ENCODE measurements around the gene CMC2.

The CMC2 gene

DNA sequence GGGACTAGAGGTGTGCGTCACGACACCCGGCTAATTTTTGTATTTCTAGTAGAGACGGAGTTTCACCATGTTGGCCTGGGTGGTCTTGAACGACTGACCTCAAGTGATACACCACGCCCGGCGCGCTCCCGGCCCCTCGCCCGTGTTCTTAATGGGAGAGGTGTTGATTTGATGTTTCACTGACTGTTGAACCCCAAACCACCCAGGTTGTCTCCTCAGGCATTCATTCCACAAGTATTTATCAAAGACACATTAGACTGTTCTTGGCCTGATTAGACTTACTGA lies 1.8 kb upstream of the CMC2 start:
- ATAC-seq (no peak), DNase-seq (ENCODE audit: low spot score in 2 of 2) (no peak)
- Mint-ChIP-seq H3K36me3 (peaks cover 61% of the 10 kb centered on the region), H3K4me3 (peak overlapping the region; percentile 94), H3K4me1 (peaks cover 31% of the 10 kb centered on the region), H3K27ac (peak overlapping the region; percentile 100), H3K9me3 (no peaks in the 10 kb centered on the region)

DNA sequence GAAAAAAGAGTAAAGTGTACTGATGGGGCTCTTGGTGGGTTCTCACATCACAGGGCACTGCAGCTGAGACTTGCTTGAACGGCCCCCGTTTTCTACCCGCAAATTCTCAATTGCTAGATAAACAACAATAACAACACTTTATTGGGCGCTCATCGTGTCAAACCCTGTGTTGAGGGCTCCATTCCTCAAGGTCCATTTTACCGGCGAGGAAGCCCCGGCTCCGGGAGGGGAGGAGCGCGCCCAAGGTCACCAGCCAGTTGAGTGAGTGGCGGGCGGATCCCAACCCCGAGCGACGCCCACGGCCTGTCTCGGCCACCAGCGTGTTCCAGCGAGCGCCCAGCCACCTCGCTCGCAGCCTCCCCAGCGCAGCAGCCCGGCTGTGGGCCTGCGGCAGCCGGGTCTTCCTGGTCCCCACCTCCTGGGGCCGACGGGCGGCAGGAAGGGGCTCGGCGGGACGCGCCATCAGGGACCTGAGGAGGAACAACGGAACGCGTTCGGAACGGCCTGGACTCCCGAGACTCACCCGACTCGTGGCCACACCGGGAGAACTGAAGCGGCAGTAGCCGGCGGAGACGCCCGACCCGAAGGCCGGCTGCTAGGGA lies 373 bp downstream of the CMC2 start:
- DNase-seq (ENCODE audit: low spot score in 2 of 2) (no peak), ATAC-seq (peak; percentile 60)
- H3K4me1 Mint-ChIP-seq, result peaks cover 51% of the 10 kb centered on the region
- H3K9me3 Mint-ChIP-seq, result no peaks in the 10 kb centered on the region
- peaks cover 43% of the 10 kb centered on the region for H3K36me3 Mint-ChIP-seq
- H3K27ac Mint-ChIP-seq, result peak overlapping the region; percentile 100
- peak overlapping the region; percentile 94 for H3K4me3 Mint-ChIP-seq

DNA sequence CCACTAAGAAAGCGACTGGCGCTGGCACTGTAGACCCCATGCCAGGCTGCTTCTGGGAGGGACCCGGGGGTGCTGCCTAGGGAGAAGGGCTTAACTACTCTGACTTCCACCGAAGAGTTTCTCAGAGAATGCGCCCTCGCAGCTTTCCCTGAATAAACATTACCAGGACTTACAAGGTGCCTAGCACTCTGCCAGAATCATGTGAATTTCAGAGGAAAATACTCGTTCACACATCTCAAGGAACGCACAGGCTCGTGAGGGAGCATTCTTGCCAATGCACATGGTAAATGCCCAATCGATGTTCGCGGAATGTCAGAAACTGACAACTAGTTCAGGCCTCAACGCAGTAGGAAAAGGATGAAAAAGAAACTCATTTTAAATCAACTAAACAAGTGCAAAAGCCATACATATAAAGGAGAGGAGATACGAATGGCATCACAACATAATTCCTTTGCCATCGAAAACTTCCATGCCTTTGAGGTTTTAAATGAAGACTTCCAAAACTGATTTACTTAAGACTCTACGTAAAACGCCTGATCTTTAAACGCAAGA lies 999 bp downstream of the CMC2 start:
- Mint-ChIP-seq H3K9me3 (no peaks in the 10 kb centered on the region), H3K36me3 (peaks cover 37% of the 10 kb centered on the region), H3K4me3 (peak overlapping the region; percentile 94), H3K27ac (peak overlapping the region; percentile 100), H3K4me1 (peaks cover 51% of the 10 kb centered on the region)
- ATAC-seq (no peak), DNase-seq (ENCODE audit: low spot score in 2 of 2) (peak in 1 of 2 donors; percentile 57)

DNA sequence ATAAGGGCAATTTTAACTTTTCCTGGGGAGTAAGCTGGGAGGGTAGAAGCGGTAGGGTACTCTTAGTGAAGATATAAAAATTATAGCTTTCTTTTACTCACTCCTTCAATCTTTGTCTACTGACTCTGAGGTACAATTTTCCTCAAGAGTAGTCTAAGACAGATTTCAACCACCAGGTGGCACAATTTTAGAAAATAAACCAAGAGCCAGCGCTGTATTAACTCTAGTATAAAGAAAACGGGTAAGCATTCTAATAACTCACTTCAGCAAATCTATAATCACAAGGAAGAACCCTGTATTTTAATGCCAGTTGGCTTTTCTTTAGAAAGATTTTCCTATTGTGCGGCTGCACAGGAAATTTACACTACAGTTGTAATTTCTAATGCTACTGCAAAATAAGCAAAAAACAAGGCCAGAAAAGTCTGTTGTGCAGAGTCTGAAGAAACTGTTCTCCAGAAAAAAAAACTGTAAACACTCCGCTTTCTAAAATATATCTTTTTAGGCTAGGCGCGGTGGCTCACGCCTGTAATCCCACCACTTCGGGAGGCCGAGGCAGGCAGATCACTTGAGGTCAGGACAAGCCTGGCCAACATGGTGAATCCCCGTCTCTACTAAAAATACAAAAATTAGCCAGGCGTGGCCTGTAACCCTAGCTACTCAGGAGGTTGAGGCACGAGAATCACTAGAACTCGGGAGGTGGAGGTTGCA lies 1.9 kb downstream of the CMC2 start:
- no peaks in the 10 kb centered on the region for H3K9me3 Mint-ChIP-seq
- DNase-seq (ENCODE audit: low spot score in 2 of 2), result no peak
- H3K36me3 Mint-ChIP-seq, result peaks cover 33% of the 10 kb centered on the region
- H3K4me1 Mint-ChIP-seq, result peaks cover 59% of the 10 kb centered on the region
- H3K4me3 Mint-ChIP-seq, result peak overlapping the region; percentile 94
- H3K27ac Mint-ChIP-seq, result peak overlapping the region; percentile 100
- ATAC-seq, result no peak

DNA sequence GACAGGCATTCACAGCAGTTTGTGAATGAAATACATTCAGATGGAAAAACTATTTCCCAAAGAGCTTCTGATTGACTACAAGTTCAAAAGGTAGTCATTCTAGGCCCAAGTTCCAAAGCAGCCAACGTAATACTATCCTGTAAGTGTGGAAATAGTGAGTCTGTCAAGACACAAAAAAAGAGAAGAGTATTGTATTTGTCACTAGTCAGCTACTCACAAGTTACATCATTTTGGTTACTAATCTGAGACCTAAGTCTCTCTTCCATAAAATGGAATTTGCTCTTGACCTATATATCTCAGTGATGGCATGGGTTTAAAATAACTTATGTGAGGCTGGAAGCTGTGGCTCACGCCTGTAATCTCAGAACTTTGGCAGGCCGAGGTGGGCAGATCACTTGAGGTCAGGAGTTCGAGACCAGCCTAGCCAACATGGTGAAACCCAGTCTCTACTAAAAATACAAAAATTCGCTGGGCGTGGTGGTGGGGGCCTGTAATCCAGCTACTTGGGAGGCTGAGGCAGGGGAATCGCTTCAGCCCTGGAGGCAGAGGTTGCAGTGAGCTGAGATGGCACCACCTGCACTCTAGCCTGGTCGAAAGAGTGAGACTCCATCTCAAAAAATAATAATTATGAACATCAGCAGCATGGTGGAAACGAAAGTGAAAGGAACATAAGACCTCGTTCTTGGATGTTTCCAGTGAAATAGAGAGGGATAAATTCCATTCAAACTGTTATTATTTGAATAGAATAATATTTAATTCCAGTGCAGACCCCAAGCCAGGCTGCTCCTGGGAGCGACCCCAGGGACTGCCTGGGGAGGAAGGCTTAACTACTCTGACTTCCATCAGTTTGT lies 2.9 kb downstream of the CMC2 start:
- ATAC-seq (no peak), DNase-seq (ENCODE audit: low spot score in 2 of 2) (peak in 1 of 2 donors; percentile 57)
- H3K27ac Mint-ChIP-seq, result peak overlapping the region; percentile 100
- peaks cover 33% of the 10 kb centered on the region for H3K36me3 Mint-ChIP-seq
- H3K9me3 Mint-ChIP-seq, result no peaks in the 10 kb centered on the region
- H3K4me3 Mint-ChIP-seq, result peak overlapping the region; percentile 94
- peaks cover 64% of the 10 kb centered on the region for H3K4me1 Mint-ChIP-seq

DNA sequence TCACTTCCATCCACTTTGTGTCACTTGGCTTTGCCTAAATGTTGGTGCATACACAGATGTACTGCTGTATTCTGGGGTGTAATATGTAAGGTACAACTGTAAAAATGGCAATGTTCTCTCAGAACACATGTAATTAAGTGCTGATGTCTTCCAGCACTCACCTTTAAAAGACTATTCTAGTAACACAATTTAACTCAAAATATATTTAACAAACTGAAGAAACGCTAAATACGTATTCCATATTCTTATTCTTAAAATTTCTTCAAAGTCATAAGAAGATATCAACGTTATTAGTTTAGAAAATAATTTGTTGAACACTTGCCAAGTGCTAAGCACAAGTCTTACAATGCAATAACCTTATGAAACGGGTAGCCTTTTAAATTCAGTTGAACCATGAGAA lies 3.6 kb downstream of the CMC2 start:
- no peak for DNase-seq (ENCODE audit: low spot score in 2 of 2)
- peak overlapping the region; percentile 94 for H3K4me3 Mint-ChIP-seq
- no peak for ATAC-seq
- H3K27ac Mint-ChIP-seq, result peak overlapping the region; percentile 100
- H3K36me3 Mint-ChIP-seq, result peaks cover 33% of the 10 kb centered on the region
- peaks cover 61% of the 10 kb centered on the region for H3K4me1 Mint-ChIP-seq
- H3K9me3 Mint-ChIP-seq, result no peaks in the 10 kb centered on the region

DNA sequence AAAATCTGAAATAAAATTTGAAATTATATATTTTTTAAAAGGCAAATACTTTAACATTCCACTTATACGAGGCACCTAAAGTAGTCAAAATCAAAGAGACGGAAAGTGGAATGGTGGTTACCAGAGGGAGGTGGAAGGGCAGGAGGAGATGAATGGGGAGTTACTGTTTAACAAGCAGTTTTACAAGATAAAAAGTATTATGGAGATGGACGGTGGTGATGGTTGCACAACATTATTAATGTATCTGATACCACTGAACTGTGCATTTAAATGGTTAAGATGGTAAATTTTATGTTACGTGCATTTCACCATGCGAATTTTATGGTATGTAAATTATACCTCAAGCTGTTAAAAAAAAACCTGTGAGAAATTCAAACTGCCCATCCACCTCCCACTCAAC lies 5.4 kb downstream of the CMC2 start:
- peaks cover 61% of the 10 kb centered on the region for H3K4me1 Mint-ChIP-seq
- ATAC-seq (no peak), DNase-seq (ENCODE audit: low spot score in 2 of 2) (no peak)
- H3K27ac Mint-ChIP-seq, result peak overlapping the region; percentile 8
- no peak overlapping the region for H3K4me3 Mint-ChIP-seq
- H3K36me3 Mint-ChIP-seq, result peaks cover 17% of the 10 kb centered on the region
- no peaks in the 10 kb centered on the region for H3K9me3 Mint-ChIP-seq

DNA sequence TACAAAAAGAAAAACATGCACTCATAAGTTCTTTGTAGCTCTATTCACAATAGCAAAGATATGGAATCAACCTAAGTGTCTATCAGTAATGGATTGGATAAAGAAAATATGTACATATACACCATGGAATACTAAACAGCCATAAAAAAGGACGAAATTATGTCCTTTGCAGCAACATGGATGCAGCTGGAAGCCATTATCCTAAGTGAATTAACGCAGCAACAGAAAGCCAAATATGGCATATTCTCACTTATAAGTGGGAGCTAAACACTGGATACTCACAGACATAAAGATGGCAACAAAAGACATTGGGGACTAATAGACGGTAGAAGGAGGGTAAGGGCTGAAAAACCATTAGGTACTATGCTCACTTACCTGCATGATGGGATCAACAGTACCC lies 5.8 kb downstream of the CMC2 start:
- Mint-ChIP-seq H3K9me3 (no peaks in the 10 kb centered on the region), H3K4me1 (peaks cover 59% of the 10 kb centered on the region), H3K27ac (no peak overlapping the region), H3K36me3 (peaks cover 15% of the 10 kb centered on the region), H3K4me3 (no peak overlapping the region)
- ATAC-seq, result no peak
- no peak for DNase-seq (ENCODE audit: low spot score in 2 of 2)

DNA sequence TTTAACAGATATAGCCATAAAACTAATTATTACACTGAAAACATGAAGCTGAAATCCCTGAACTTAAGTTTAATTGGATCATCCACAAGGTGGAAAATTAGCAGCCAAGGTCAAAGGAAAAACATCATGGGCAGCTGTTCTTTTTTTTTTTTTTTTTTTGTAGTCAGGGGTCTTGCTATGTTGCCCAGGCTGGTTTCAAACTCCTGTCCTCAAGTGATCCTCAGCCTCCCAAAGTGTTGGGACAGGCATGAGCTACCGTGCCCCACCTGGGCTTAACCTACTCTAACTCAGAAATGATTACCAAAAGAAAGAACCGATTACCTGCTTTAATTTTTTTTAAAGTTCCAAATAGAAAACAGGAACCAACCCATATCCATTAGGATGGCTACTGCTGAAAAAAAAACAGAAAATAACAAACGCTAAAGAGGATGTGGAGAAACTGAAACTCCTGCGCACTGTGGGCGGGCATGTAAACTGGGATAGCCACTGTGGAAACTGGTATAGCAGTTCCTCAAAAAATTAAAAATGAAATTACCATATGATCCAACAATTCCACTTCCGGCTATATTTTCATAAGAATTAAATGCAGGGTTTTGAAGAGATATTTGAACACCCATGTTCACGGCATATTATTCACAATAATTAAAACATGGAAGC lies 8.6 kb downstream of the CMC2 start:
- DNase-seq (ENCODE audit: low spot score in 2 of 2) (no peak), ATAC-seq (no peak)
- H3K4me3 Mint-ChIP-seq, result peak overlapping the region; percentile 78
- H3K9me3 Mint-ChIP-seq, result no peaks in the 10 kb centered on the region
- H3K4me1 Mint-ChIP-seq, result peaks cover 52% of the 10 kb centered on the region
- peak overlapping the region; percentile 94 for H3K27ac Mint-ChIP-seq
- peaks cover 21% of the 10 kb centered on the region for H3K36me3 Mint-ChIP-seq

DNA sequence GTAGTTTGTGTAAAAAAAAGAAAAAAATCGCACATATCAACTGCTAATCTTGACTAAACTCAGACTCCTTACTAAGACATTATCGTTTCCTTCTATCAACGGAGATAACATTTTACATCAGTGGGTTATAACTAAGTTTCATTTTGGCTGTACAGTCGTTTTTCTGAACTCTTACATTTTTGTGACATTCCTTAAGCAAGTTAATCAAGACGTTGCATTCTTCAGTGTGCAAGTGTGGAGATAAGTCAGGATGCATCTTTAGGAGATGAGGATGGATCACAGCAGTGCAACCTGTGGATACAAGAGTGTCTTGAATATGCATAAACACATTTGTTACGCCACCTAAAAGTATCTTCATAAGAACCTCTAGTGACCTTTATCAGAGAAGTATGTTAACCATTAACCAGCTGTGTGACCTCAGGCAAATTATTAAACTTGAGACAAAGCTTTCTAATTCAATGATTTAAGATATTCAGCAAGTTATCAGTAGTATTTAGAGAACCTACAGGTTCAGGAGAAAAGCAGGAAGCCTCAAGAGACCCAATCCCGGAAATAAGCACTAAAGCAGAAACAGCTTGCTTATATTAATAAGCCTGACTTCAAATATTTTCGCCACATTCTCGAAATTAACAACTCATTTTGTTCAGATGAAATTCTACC lies 9.4 kb downstream of the CMC2 start:
- peak; percentile 74 for ATAC-seq
- Mint-ChIP-seq H3K36me3 (peaks cover 21% of the 10 kb centered on the region), H3K27ac (peak overlapping the region; percentile 94), H3K4me3 (peak overlapping the region; percentile 78), H3K9me3 (no peaks in the 10 kb centered on the region), H3K4me1 (peaks cover 45% of the 10 kb centered on the region)
- DNase-seq (ENCODE audit: low spot score in 2 of 2), result no peak

DNA sequence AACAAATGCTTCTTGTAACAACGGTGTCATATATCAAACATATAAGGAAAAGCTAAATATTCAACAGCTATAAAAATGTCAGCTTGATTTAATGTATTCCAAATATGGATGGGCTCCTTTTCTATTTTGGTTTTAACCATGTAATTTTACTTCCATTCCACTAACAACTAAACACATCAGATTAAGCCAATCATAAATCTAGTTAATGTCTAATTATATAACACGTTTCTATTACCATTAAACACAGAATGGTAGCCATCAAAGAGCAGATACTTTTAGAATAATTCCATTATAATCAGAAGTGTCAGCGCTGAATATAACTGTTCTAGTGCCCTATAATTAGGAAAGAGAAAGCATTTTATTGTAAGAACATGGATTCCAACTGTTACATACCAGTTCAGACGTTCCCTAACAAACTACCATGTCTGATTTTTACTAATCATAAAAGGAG lies 10.0 kb downstream of the CMC2 start:
- Mint-ChIP-seq H3K9me3 (no peaks in the 10 kb centered on the region), H3K4me3 (peak overlapping the region; percentile 78), H3K4me1 (peaks cover 39% of the 10 kb centered on the region), H3K36me3 (peaks cover 23% of the 10 kb centered on the region), H3K27ac (peak overlapping the region; percentile 94)
- ATAC-seq, result no peak
- no peak for DNase-seq (ENCODE audit: low spot score in 2 of 2)

DNA sequence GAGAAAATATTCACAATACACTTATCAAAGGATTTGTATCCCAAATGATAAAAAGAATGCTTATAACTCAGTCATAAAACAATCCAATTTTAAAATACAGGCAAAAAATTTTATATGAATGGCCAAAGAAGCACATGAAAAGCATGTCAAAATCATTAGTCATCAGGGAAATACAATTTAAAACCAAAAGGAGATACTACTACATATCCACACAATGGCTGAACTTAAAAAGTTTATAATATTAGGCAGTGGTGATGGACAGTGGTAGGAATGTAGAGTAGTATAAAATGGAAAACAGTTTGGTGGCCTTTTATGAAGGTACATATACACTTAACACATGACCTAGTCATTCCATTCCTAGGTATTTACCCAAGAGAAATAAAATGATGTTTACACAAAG lies 12.2 kb downstream of the CMC2 start:
- DNase-seq (ENCODE audit: low spot score in 2 of 2), result no peak
- H3K27ac Mint-ChIP-seq, result no peak overlapping the region
- peaks cover 41% of the 10 kb centered on the region for H3K36me3 Mint-ChIP-seq
- no peak for ATAC-seq
- no peaks in the 10 kb centered on the region for H3K9me3 Mint-ChIP-seq
- H3K4me1 Mint-ChIP-seq, result peaks cover 28% of the 10 kb centered on the region
- no peak overlapping the region for H3K4me3 Mint-ChIP-seq

DNA sequence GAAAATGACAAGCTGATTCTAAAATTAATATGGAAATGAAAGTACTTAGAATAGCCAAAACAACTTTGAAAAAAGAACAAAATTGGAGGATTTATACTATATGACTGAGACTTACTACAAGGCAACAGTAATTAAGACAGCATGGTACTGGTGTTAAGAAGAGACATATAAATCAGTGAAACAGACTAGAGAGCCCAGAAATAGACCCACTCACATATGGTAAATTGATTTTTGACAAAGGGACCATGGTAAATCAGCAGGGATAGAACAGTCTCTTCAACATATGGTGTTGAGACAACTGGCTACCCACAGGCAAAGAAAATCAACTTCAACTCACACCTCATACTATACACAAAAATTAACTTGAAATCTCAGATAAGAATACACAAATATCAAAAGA lies 12.9 kb downstream of the CMC2 start:
- ATAC-seq (no peak), DNase-seq (ENCODE audit: low spot score in 2 of 2) (no peak)
- Mint-ChIP-seq H3K9me3 (no peaks in the 10 kb centered on the region), H3K4me1 (peaks cover 23% of the 10 kb centered on the region), H3K36me3 (peaks cover 48% of the 10 kb centered on the region), H3K27ac (no peak overlapping the region), H3K4me3 (no peak overlapping the region)

DNA sequence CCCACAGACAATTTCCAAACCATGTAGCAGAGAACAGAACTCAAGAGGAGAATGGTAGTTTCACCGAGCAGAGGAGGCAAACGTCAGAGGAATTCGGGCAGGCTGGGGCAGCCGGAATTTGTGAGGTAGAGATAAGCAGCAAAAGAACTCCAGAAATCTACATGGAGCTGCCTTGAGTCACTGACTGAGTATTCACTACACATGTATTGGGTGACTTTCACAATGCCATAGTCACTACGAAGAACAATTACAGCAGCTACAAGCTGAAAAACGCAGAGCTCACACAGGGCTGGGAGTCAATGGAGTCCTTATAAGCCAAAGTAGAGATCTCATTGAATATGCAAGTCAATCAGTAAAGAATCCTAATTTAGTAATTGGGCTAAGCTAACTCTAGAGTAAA lies 13.4 kb downstream of the CMC2 start:
- DNase-seq (ENCODE audit: low spot score in 2 of 2) (no peak), ATAC-seq (no peak)
- Mint-ChIP-seq H3K27ac (no peak overlapping the region), H3K9me3 (no peaks in the 10 kb centered on the region), H3K4me3 (no peak overlapping the region), H3K36me3 (peaks cover 51% of the 10 kb centered on the region), H3K4me1 (peaks cover 20% of the 10 kb centered on the region)
